IPS-18c (cell line): ENCODE measurements around the gene RASSF10.

ENCODE experiments used
- H3K4me3 ChIP-seq: 2 replicates; pipeline ENCODE4 v1.7.0; 2013; ENCODE audit warnings: low read depth, mild to moderate bottlenecking, low read length, moderate library complexity; ENCODE audit not compliant: insufficient read depth
- H3K9me3 ChIP-seq: one replicate; pipeline ENCODE4 v1.6.1; 2013; ENCODE audit warnings: mild to moderate bottlenecking, low read length, moderate library complexity; ENCODE audit not compliant: control insufficient read depth, insufficient read depth

RASSF10 gene

GRCh38 chr11:13010749-13011465 lies 1.8 kb downstream of the RASSF10 start:
- H3K4me3 ChIP-seq: peak overlapping the region; percentile 55; the same call in 1 of the 2 replicates
- no peaks in the 10 kb centered on the region for H3K9me3 ChIP-seq

- peak overlapping the region; percentile 25; the same call in 1 of the 2 replicates for H3K4me3 ChIP-seq
- H3K9me3 ChIP-seq: no peaks in the 10 kb centered on the region
Observed at GRCh38 chr11:13011466-13012055, 2.4 kb downstream of the RASSF10 start.

GRCh38 chr11:13012056-13012661 lies 3.0 kb downstream of the RASSF10 start:
- Histone ChIP-seq H3K4me3 (no peak overlapping the region; the same call in 1 of the 2 replicates), H3K9me3 (no peaks in the 10 kb centered on the region)

- Histone ChIP-seq H3K4me3 (no peak overlapping the region), H3K9me3 (no peaks in the 10 kb centered on the region)
Observed at GRCh38 chr11:13013054-13013488, 4.0 kb downstream of the RASSF10 start.

- no peaks in the 10 kb centered on the region for H3K9me3 ChIP-seq
- no peak overlapping the region for H3K4me3 ChIP-seq
Observed at GRCh38 chr11:13015753-13016152, 6.6 kb downstream of the RASSF10 start.

- Histone ChIP-seq H3K4me3 (no peak overlapping the region), H3K9me3 (no peaks in the 10 kb centered on the region)
Observed at GRCh38 chr11:13016415-13016814, 7.3 kb downstream of the RASSF10 start.

- Histone ChIP-seq H3K4me3 (no peak overlapping the region), H3K9me3 (no peaks in the 10 kb centered on the region)
Observed at GRCh38 chr11:13019313-13019712, 10.2 kb downstream of the RASSF10 start.

- H3K9me3 ChIP-seq: no peaks in the 10 kb centered on the region
- no peak overlapping the region for H3K4me3 ChIP-seq
Observed at GRCh38 chr11:13023423-13023822, 14.3 kb downstream of the RASSF10 start.

GRCh38 chr11:13026722-13027121 lies 17.6 kb downstream of the RASSF10 start:
- H3K9me3 ChIP-seq: no peaks in the 10 kb centered on the region
- H3K4me3 ChIP-seq: no peak overlapping the region

GRCh38 chr11:13028322-13028721 lies 19.2 kb downstream of the RASSF10 start:
- no peak overlapping the region for H3K4me3 ChIP-seq
- no peaks in the 10 kb centered on the region for H3K9me3 ChIP-seq

- no peak overlapping the region for H3K4me3 ChIP-seq
- H3K9me3 ChIP-seq: no peaks in the 10 kb centered on the region
Observed at GRCh38 chr11:13029872-13030271, 20.8 kb downstream of the RASSF10 start.

GRCh38 chr11:13030857-13031256 lies 21.7 kb downstream of the RASSF10 start:
- Histone ChIP-seq H3K4me3 (no peak overlapping the region), H3K9me3 (no peaks in the 10 kb centered on the region)

GRCh38 chr11:13031349-13031748 lies 22.2 kb downstream of the RASSF10 start:
- H3K9me3 ChIP-seq: no peaks in the 10 kb centered on the region
- H3K4me3 ChIP-seq: no peak overlapping the region

- Histone ChIP-seq H3K9me3 (no peaks in the 10 kb centered on the region), H3K4me3 (no peak overlapping the region)
Observed at GRCh38 chr11:13033760-13034533, 24.8 kb downstream of the RASSF10 start.

GRCh38 chr11:13035711-13036110 lies 26.6 kb downstream of the RASSF10 start:
- no peak overlapping the region for H3K4me3 ChIP-seq
- no peaks in the 10 kb centered on the region for H3K9me3 ChIP-seq

- Histone ChIP-seq H3K4me3 (no peak overlapping the region), H3K9me3 (no peaks in the 10 kb centered on the region)
Observed at GRCh38 chr11:13036235-13036634, 27.1 kb downstream of the RASSF10 start.

- H3K4me3 ChIP-seq: no peak overlapping the region
- no peaks in the 10 kb centered on the region for H3K9me3 ChIP-seq
Observed at GRCh38 chr11:13038366-13038765, 29.2 kb downstream of the RASSF10 start.

GRCh38 chr11:13039126-13039525 lies 30.0 kb downstream of the RASSF10 start:
- Histone ChIP-seq H3K4me3 (no peak overlapping the region), H3K9me3 (no peaks in the 10 kb centered on the region)
